Non-pigmented ciliary epithelial cell (primary cell): Measurements from ENCODE around the gene MAP4K4.
A peak's percentile ranks its signal among the peaks of the same experiment; 100 is the strongest.
"Not testable (repeated sequence)": the region's sequence is repeated elsewhere in the genome, so short reads cannot be mapped to it uniquely, and the experiment has no call there.

Experiments
- DNase-seq: peaks from one replicate; pipeline ENCODE4 v3.0.0-alpha.2; 2010; ENCODE audit warnings: low read depth

Gene MAP4K4

GRCh38 chr2:101744832-101745231 is 47.3 kb downstream of the MAP4K4 start:
- no peak for DNase-seq

DNA sequence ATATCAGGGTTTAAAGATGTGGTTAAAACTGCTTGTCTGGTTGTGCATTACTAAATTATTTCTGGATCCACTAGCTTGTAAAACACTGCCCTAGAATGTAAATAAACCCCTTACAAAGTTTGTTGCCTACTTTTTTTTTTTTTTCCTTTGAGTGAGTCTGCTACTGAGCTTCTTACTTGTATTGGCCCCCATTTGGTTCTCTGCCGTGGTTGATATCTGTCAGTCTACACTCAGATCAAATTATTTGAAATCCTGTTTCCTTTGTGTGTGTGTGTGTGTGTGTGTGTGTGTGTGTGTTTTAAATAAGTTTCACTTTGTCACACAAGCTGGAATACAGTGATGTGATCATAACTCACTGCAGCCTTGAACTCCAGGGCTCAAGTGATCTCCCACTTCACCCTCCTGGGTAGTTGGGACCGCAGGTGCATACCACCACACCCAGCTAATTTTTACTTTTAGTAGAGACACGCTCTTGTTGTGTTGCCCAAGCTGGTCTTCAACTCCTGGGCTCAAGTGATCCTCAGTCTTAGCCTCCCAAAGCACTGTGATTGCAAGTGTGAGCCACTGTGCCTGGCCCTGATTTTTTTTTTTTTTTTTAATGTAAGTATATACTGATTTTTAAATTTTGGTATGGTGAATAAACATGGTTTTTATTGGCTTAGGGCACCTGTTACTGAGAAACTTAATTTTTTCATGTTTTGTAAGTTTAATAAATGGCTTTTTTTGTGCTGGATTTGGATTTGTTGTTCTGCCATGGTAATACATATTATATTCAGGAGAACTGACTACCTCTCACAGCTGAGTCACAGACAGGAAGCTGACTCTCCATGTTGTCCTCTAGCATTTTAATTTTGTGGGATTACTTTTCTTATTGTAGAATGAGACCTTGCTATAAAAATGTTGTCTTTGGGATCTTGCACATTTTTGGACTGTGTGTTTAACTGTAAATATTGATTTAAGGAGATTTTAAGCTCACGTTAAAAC is 48.5 kb downstream of the MAP4K4 start:
- DNase-seq: peak; percentile 52

- no peak for DNase-seq
Measured at GRCh38 chr2:101748000-101748399, 50.5 kb downstream of the MAP4K4 start.

- not testable (repeated sequence) for DNase-seq
Measured at GRCh38 chr2:101748462-101748861, 51.0 kb downstream of the MAP4K4 start.

- DNase-seq: no peak
Measured at GRCh38 chr2:101750688-101751087, 53.2 kb downstream of the MAP4K4 start.

GRCh38 chr2:101751276-101751815 is 53.8 kb downstream of the MAP4K4 start:
- no peak for DNase-seq

DNA sequence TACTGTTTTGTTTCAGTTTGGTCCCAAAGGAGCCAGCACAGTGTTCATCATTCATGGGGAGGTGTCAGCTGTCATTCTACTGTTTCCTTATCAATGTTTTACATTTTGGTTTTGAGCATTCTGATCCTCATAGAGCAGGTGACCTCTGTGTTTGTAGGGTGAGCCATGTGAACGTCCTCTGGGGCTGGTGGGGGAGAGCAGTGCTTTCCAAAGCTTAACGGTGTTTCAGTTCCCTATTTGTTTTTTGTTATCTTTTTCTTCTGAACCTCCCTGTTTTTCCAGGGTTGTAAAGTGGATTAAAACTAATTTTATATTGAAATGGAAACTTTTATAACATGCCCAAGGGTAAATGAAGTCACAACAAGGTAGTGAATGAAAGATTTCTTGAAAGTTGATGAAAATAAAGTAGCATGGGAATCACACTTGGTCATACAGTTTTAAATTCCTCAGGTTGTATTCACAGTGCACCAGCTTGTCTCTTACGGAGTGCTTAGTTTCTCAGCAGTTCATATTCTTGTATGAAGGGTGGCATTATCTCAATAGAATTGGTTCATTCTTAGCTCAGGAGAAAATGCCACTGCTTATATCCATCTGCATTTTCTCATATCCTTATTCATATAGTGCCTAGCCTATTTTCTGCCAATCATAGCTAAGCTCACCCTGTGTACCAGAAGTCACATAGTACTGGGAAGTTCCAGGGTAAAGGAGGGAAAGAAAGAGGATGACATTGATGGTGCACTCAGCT is 54.5 kb downstream of the MAP4K4 start:
- DNase-seq: no peak

DNA sequence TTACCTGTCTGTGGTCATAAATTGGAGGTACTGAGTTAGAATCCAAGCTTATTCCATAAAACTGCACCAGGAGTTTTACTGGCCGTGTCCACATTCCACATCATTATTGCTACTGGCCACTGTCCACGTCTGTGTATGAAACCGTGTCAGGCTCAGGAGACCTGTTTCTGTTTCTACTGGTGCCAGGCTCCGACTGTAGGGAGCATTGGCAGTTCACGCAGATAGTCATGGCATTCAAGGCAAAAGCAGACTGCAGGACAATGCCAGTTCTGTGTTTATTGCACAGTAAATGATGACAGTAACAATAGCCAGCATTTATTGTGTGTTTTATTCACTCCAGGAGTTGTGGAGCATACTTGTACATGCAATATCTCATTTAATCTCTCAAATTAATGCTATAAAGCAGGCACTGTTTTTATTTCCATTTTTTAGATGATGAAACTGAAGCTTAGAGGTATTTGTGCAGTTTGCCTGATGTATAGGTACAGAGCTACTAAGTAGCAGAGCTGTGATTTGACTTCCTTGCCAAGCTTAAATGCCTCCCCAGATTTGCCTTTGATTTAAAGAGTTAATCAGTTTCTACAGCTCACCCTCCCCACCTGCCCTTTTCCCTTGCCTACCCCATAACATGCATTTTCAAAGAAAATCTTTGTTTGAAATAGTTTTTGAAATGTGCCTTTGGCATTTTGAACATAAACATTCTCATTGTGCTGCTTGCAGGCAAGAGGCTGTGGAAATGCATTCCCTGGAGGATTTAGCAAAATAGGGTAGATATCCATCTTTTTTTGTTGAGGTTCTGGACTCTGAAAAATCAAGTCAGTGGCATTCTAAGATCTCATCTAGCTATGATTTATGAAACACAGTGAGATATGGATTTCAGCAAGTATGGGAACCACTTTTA is 55.5 kb downstream of the MAP4K4 start:
- no peak for DNase-seq

GRCh38 chr2:101753720-101754490 is 56.4 kb downstream of the MAP4K4 start:
- no peak for DNase-seq

DNA sequence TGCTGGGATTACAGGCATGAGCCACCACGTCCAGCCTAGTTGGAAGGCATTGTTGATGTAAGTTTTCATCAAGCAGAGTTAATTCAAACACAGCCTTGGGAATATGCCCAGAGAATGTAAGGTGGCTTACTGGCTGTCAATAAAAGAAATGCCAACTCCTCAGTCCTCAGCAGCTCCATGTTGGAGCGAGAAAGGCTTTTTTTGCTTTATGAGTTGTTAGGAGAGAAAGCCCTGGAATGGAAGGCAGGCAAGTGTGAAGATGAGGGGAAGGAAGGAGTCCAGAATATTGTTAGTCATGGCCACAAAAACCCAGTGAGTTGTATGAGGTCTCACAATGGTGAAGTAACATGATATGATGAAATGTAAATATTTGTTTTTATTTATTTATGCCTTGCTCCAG is 57.1 kb downstream of the MAP4K4 start:
- no peak for DNase-seq

- DNase-seq: no peak
Measured at GRCh38 chr2:101756266-101756665, 58.8 kb downstream of the MAP4K4 start.

GRCh38 chr2:101758001-101758400 is 60.5 kb downstream of the MAP4K4 start:
- DNase-seq: no peak

- DNase-seq: peak; percentile 89
Measured at GRCh38 chr2:101759162-101759561, 61.7 kb downstream of the MAP4K4 start.

DNA sequence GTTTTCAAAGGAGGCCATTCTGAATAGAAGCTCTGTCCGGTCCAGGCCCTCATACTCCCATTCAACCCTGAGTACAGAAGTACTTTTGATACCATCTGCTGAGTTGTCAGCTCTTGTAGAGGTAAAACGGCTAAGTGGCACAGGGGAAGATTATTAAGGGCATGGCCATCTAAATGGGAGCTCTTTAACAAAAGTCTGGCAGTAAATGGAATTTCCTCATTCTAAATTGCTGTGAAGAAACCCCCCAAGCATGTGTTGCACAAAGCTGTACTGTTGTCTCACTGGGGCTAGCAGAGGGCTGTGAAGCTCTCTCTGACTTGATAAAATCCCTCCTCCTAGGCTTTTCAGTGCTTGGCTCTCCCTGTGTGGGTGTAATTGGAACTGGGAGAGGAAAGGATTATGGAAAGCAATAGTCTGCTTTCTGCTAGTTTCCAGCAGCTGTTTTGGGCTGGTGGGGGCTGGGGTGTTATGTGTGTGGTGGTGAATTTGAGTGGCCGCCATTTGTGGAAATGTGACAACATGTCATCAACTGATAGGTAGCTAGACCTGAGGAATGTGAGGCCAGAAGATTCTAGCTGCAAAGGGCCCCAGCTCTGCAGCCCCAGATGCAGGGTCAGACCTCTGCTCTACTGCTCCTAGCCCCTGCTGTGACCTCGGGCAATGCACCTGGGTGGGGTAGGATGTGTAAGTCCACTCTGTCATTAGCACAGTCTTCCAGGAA is 65.1 kb downstream of the MAP4K4 start:
- no peak for DNase-seq

- no peak for DNase-seq
Measured at GRCh38 chr2:101763496-101764333, 66.2 kb downstream of the MAP4K4 start.

DNA sequence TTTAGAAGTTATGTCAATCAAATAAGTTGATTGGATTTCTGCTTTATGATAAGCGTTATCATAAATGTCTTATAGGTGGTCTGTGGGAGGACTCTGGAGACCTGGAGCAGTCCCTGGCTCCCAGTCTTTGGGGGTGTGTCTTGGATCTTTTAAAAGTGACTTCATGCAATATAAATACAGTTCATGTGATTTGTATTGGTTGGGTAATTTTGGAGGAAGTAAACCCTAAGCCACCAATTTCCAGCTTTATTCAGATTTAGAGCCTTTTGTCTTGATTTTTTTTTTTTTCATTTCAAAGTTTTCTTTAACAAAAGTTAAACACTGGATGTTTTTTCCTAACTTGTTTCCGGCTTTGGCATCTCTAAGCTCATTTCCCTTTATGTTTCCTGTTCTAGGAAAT is 68.8 kb downstream of the MAP4K4 start:
- DNase-seq: no peak

GRCh38 chr2:101766871-101767739 is 69.6 kb downstream of the MAP4K4 start:
- peak; percentile 93 for DNase-seq

- DNase-seq: no peak
Measured at GRCh38 chr2:101768556-101769220, 71.2 kb downstream of the MAP4K4 start.
